NCI-H2227 (cell line): ENCODE results near the gene OTOF.
A peak's percentile ranks its signal among the peaks of the same experiment; 100 is the strongest.
"Not testable (repeated sequence)": the region's sequence is repeated elsewhere in the genome, so short reads cannot be mapped to it uniquely, and the experiment has no call there.

ENCODE experiments used
- DNase-seq: peaks from one replicate; lab custom pipeline; 2025; ENCODE audit not compliant: unreplicated experiment; lab: John Stamatoyannopoulos, UW

Gene OTOF

DNA sequence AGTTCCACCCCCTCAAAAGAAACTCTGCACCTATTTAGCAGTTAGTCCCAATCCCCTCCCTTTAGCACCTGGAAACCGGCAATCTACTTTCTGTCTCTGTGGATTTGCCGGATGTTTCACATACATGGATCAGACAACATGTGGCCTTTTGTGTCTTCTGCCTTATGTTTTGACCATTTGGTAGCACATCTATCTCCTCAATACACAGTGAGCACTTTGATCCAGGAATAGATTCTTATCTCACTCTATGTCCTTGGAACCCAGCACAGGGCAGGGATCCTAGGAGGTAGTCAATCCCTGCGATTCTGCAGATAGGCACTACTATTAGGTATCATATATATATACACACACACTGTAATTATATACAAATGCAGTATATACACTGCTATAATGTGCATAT lies 3.8 kb upstream of the OTOF start:
- no peak for DNase-seq

DNA sequence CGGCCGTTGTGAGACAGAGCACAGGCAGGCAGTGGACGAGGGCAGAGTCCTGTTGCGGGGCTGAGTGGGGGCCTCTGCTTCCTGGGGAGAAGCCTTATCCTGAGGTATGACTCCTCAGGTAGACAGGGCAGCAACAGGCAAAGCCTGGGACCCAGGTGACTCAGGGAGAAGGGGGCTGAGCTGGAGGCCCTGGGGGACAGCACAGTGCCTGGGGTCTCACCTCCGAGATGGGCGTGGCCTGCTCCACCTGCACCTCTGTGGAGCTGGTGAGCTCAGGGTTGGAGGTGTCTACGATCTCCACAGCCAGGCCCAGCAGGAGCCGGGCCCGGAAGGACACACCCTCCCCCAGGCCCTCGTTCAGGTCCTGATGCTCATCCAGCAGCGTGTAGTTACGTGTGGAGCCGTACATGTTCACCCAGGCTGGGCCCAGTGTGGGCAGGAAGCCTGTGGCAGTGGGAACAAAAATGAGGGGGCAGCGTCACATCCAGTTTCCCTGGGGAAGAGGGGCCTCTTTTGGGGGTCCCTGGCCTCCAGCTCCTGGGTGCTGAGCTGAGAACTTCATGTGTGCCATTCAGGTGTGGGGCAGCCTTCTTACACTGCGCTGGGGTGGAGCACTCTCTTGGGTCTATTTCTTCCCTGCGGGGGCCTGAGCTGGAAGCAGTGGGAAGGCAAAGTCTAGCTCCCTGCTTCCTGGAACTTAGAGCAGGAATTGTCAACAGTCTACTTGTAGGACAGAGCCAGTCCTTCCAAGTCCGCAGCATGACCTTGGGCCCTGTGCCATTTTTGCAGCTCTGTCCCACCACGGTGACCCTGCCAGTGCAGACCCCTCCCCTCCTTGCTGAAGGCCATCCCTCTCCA lies 2.9 kb upstream of the OTOF start:
- DNase-seq = no peak

DNA sequence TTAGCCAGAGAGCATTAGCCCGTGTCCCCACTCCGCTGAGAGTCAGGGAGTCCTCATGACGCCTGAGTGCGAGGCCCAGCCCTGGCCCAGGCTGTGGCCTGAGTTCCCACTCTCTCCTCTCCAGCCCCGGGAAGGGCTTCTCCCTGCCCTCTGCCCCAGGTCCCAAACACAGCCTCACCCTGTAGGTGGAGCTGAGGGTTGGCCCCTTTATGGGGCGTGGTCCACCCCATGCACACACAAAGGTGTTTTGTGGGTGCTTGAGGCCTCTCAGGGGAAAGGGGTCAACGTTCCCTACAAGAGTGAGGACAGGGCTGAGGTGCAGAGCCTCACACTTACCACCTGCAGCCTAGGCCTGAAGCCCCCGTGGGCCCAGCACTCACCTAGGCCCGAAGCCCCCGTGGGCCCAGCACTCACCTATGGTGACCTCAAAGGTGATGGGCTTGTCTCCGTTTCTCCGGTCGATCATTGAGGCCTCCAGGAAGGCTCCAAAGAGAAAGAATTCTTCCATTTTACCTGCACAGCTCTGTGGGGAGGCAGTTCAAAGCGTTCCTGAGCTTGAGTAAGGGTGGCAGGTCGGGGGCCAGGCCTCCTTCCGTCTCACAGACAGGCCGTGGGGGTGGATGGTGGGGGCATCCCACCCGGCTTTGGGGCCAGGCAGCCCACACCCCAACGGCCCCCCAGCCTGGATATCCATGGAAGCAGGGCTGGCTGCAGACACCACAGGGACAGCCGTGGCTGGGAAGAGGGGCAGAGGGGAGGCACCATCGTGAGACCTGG lies 2.1 kb upstream of the OTOF start:
- no peak for DNase-seq

DNA sequence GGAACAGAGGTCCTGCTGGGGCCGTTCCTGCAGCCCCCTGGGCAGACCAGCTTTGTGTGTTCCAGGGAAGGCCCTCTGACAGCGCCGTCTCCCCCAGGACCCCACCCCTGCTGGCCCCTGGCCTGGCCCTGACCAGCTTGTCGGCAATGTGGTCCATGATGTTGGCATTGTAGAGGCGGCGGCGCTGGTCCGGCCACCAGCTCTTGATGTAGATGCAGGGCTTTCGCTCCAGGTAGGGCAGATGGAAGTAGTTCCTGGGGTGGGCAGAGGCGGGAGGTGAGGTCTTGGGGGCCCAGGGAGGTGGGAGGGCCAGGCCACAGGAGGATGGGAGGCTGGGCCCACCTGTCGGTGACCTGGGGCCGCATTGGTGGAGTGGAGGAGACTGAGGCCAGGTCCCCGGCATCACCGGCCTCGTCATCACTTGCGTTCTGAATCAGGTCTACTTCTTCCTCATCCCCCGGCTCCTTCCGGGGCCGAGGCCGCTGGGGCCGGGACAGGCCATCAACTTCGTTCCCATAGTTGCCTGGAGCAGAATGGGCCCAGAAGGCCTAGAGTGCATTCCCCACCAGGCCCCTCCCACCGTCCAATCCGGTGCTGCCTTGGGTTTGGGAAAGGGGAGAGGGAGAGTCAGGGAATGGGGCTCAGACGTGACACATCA lies 1.3 kb upstream of the OTOF start:
- no peak for DNase-seq

DNA sequence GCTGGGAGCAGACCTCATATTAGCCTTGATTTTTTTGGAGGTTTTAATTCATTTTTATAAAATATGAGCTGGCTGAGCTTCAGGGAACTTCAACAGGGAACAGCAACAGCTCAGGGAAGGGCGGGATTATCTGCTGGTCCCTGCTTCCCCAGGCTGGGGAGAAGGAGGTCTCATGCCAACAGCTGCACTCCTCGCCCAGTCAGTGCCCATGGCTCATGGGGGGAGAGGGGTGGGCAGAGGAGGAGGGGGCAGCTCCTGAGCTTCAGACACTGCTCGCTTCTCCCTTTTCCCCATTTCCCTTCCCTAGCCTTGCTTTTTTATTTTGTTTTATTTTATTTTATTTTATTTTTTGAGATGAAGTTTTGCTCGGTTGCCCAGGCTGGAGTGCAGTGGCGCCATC lies 442 bp upstream of the OTOF start:
- no peak for DNase-seq

DNA sequence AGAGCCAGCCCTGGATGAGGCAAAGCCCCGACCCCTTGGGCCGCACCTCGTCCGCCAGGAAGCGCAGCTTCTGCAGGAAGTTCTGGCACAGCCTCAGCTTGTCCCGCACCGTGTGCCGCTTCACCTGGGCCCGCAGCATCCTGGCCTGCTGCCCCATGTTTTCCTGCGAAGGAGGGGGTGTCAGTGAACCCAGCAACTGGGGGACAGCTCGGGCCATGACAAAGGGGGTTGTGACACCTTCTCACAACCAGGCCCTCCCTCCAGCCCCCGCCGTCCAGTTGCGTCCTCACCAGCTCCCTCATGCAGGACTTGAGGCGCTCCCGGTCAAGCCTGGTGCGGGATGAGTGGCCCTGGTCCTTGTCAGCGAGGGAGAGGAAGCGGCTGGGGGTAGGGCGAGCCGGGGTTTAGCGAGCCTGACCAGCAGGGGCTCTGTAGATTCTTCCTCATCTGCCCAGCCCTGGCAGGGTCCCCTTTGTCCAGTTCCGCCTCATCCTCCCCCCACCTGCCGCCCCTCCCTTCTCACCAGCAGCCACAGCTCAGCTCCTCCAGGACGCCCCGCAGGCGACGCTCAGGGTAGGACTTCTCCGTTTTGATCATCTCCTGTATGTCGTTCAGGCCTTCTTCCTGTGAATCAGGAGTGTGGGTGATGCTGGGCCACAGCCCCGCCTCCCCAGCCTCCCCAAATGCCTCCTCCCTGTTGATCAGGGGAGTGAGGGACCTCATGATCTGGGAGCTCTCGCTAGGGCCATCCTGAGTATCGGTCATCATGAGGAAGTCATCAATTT lies 606 bp downstream of the OTOF start:
- no peak for DNase-seq

DNA sequence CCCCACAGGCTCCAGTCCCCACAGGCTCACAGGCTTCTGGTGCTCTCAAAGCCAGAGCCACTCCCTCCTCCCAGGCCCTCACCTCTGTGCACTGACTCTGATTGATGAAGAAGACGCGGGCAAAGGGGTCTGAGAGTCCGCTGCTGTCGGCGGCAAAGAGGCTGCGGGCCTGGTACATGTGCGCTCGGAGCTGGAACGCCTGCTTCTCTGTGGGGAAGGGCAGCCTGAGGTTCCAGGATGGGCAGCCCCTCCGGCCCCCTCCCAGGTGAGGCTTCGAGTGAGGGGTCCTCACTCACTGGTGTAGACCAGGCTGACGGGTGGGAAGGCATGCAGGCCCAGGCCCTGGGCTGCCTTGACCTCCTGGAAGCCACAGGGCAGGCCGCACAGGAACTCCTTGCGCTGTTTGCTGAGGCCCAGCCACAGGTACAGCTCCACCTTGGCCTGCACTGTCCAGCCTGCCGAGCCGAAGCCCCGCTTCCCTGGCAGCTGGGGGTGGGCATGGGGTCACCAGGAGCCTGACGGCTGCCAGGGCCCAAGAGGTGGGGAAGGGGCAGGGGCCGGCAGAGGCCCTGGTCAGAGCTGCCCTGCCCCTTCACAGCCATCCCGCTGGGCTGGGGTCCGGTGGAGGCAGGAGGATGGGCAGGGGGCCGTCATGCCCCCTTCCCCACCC lies 2.0 kb downstream of the OTOF start:
- no peak for DNase-seq

DNA sequence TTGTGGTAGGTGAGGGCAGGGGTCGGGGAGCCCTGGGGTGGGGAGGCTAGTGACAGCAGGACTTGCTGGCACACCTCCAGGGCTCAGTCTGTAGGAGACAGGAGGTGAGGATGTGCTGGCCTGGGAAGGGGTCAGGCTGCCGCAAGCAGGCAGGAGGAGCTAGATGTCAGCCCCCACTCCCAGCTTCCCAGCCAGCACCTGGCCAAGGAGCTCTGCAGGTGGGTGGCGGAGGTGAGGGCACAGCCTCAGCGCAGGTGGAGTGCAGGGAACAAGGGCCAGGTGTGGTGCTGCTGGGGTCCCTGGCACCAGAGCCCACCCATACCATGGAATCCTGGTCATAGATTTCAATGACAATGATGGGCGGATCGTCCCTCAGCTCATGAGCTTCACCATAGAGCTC lies 2.9 kb downstream of the OTOF start:
- no peak for DNase-seq

DNA sequence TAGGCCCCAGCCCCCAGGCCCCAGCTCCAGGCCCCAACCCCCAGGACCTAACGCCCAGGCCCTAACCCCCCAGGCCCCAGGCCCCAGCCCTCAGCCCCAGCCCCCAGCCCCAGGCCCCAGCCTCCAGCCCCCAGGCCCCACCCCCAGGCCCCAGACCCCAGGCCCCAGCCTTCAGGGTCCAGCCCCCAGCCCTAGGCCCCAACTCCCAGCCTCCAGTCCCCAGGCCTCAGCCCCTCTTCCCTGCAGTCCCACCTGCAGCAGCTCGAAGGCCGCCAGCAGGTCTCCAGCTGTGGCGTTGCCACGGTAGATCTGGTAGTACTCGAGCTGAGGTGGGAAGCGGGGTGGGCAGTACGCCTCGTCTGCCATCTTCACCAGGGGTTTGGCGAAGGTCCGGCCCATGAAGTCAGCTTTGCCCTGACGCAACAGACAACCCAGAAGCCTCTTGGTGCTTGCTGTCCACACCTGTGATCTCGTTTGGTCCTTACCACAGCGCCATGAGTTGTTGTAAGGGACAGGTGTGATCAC lies 3.6 kb downstream of the OTOF start:
- DNase-seq = no peak

DNA sequence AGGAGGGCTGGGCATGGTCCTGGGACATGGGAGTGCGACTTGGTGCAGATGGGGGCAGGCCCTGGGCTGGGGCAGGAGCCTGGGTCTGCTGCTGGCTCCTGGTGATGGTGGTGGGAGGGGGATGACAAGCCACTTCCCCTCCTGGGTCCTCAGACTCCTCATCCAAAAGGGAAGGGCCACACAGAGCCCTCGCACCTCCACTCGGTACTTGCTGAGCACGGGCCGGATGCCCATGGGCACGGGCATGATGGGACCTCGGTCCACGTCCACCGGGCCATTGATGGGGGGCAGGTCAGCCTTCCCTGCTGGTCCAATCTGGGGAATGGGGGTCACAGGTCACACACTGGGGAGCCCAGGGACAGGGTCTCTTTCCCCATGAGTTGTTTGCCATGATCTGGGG lies 4.1 kb downstream of the OTOF start:
- DNase-seq = no peak

DNA sequence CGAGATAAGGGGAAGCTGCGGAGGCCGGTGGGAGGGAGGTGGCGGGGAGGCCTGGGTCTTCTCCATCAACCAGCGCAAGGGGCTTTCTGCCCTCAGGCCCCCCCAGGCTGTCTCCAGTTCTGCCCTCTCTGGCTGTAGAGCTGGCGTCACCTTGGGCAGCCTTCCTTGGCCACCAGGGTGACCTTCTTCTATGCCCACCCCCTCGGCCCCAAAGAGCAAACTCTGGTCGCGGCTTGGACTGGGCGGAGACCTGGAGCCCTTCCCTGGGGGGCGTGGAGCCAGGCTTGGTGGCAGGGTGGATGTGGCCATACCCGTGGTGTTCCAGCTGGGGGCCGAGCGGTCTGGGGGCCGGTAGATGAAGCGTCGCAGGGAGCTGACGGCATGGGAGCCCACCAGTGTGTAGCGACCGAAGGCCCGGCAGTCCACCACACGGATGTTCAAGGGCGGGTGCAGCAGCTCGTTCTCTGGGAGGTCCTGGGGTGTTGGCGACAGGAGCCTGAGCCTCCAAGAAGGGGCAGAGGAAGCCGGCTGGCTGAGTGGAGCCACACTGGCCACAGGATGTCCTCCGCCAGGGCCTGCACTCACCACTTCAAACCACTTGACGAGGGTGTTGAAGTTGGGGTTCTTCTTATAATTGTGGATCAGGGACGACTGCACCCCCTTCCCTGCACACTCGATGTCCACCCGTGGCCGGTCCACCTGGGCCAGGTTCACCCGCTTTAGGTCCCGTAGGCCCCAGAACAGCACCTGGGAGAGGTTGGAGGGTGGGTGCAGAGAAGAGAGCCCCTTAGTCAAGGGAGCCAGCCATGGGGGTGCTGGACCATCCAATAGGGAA lies 4.9 kb downstream of the OTOF start:
- DNase-seq = no peak

DNA sequence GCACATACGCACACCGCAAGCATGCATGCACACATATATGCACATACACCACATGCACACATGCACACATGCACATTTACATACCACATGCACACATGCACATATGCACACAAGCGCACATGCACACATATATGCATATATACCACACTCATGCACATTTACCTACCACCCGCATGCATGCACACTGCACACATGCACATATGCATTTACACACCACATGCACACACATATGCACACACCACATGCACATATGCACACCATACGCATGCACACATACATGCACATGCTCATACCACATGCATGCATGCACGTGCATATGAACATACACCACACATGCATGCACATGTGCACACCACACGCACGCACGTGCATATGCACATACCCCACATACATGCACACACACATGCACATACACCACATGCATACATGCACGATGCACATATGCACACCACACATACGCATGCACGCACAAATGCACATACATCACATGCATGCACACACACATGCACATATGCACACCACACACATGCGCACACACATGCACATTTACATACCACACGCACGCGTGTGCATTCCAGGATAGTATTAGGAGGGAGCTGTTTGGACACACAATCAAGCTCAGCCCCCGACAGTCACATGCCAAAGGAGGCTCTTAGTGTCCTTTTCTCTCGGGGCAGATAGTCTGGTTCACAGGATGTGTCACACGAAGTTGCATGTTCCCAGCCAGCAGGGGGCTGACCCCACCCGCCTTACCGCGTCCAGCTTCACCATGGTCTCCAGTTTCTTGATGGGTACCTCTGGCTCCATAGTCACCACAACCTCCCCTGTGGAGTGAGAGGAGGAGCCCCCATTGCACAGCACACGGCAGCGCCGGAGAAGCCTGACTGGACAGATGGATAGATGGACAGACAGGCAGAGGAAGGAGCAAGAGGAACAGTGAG lies 5.9 kb downstream of the OTOF start:
- no peak for DNase-seq

DNA sequence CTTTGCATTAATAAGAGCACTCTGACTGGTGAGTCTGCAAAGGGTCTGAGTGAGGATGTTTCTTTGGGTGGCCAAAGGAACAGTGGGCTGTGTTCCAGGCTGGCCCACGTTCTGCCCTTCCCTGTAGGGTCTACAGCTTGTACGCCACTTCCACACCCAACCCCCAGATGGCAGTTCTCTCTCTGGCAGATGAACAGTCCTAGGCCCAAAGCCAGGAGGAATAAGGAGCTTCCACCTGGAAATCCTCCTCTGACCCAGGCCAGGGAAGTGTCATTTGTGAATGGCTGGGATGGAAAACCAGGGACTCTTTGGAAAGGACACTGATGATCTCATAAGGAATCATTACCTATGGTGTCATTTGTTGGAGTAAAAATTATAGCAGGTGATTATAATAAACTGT lies 6.6 kb downstream of the OTOF start:
- no peak for DNase-seq

DNA sequence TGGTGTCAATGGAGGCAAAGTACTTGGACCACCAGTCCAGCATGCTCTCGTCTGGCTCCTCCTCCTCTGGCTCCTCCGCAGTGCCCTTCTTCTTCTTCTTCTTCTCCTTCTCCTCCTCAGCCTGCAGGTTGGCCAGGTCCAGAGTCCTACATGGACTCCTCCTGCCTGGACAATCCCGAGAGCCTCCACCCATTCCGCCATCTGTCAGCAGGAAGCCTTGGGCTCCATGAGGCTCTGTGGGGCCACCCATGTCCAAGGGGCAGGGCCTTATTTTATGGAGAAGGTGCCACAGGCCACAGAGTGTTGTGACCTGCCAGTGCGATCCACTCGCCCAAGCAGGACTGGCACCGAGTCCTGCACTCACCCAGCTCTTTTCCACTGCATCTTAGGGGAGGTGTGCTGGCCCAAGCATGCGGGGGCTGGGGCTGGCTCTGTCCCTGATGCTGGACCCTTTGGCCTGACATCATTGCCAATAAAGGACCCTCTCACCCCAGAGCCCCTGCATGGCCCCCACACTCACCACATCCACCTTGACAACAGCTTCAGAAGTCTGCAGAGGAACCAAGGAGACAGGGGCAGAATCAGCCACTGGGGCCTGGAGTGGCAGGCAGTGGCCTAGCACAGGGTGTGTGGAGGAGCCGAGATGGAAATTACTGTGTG lies 7.2 kb downstream of the OTOF start:
- no peak for DNase-seq

DNA sequence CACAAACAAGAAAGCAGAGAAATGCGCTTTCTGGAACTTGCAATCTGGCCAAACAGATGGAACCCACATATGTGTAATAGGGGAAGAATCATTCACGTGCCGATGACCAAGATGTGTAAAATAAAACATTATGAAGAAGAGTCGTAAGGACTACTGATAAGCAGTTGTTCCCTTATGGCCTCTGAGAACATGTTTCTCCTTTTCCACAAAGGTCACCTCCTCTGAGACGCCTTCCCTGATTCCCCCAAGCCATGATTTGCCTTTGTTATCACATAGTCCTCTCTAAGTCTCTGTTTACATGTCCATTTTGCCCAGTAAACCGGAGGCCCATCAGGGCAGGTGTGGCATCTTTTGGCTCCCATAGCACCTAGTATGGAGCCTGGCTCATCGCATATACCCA lies 8.0 kb downstream of the OTOF start:
- DNase-seq = no peak

DNA sequence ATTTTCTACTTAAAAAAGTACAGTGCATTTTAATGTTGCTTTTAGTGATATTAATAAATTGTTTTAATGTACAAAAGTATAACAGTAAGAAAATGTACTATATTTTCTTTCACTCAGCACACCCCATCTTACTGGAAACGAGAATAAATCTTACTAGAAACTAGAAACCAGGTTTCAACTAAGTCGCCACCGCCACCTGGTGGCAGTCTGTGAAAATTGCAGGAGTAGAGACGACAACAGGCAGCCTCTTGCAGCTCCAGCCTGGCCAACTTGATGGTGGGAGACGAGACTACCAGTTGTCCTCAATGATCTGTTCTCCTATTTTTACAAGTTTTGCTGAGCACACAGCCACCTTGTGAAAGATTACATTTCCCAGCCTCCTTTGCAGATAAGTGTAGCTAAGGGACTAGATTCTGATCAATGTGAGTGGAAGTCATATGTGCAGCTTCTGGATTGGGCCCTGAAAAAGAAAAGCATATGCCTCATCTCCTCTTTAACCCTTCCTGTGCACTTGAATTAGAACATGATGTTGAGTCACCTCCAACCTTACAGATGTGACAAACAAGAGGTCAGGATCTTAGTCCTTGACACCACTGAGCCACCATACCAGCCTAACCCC lies 8.7 kb downstream of the OTOF start:
- DNase-seq = peak; percentile 42

DNA sequence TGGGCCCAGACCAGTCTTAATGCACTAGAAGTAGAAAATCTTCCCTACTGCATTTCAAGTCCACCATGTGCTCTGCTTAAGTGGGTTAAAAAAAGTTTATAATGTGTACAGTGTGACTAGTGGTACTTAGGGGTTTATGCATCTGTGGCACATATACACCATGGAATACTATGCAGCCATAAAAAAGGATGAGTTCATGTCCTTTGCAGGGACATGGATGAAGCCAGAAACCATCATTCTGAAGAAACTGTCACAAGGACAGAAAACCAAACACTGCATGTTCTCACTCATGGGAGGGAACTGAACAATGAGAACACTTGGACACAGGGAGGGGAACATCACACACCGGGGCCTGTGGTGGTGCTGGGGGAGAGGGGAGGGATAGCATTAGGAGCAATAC lies 9.4 kb downstream of the OTOF start:
- DNase-seq = not testable (repeated sequence)
